Measurements from ENCODE around the gene ZNF74.
A peak's percentile ranks its signal among the peaks of the same experiment; 100 is the strongest.

Gene ZNF74

DNA sequence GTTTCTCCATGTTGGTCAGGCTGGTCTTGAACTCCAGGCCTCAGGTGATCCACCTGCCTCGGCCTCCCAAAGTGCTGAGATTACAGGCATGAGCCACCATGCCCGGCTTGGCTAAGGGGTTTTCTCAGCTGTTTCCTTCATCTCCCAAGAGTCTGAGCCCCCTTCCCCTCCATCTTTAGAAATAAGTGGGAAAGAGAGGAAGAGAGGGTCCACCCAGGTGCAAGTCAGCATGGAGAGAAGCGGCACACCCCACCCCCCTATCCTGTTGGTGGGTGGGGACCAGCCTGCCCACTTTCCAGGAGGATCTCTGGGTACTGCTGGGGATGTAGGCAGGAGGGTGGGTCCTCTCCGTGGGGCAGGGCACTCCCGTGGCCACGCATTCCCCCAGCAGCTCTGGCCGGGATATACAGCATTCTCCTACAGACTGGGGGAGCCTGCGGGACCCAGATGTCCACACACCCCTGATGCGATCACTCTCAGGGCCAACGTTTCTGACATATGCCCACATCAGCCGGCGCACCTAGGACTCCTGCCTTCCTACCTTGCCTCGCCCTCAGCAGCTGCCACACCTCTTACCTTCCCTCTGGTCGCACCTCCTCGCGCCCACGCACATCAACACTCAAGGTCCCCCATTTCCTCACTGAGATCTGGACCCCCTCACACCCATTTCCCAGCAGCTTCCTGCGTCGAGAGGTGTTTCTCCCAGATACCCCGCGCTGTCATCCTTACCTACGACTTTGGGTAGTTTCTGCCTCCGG, 34.7 kb downstream of the ZNF74 start:
- peak overlapping the region; percentile 76 for H2AFZ ChIP-seq (ENCODE audit: low read depth, low read length)
- H3K79me2 ChIP-seq (ENCODE audit: insufficient read depth, low read length) = no peaks in the 10 kb centered on the region
- H3K4me1 ChIP-seq (ENCODE audit: insufficient read depth, low read length) = peaks cover 12% of the 10 kb centered on the region
- no peak; the same call in 2 of the 3 replicates for ATAC-seq (ENCODE audit: insufficient read depth, low read depth)
- H3K27me3 ChIP-seq (ENCODE audit: insufficient read depth, low read length, poor library complexity) = no peaks in the 10 kb centered on the region
- no peak for TF ChIP-seq CTCF (IDR thresholded peaks at IDR 0.05; ENCODE audit: borderline replicate concordance, extremely low read depth, low read length, poor library complexity, severe bottlenecking)
- no peak for TF ChIP-seq EZH2 (IDR thresholded peaks at IDR 0.05; ENCODE audit: borderline replicate concordance, low read depth, low read length, severe bottlenecking)
- H3K9ac ChIP-seq (ENCODE audit: low read depth, low read length) = peak overlapping the region; percentile 32; the same call in 1 of the 2 replicates
- peaks cover 3% of the 10 kb centered on the region; the same call in 1 of the 2 replicates for H4K20me1 ChIP-seq (ENCODE audit: insufficient read depth, low read length)
- H3K4me2 ChIP-seq (ENCODE audit: insufficient read depth, low read length) = peak overlapping the region; percentile 79
- H3K36me3 ChIP-seq (ENCODE audit: insufficient read depth, low read length) = no peaks in the 10 kb centered on the region
- H3K27ac ChIP-seq (ENCODE audit: low read length) = no peak overlapping the region
- peak overlapping the region in 1 of 2 experiments; percentile 53; a peak in 2 of 4 replicates for H3K4me3 ChIP-seq (ENCODE audit: low read depth in 1 of 2, low read length in 2 of 2)
- H3K9me3 ChIP-seq (ENCODE audit: insufficient read depth, low read length, severe bottlenecking) = no peaks in the 10 kb centered on the region
- DNase-seq = no peak

DNA sequence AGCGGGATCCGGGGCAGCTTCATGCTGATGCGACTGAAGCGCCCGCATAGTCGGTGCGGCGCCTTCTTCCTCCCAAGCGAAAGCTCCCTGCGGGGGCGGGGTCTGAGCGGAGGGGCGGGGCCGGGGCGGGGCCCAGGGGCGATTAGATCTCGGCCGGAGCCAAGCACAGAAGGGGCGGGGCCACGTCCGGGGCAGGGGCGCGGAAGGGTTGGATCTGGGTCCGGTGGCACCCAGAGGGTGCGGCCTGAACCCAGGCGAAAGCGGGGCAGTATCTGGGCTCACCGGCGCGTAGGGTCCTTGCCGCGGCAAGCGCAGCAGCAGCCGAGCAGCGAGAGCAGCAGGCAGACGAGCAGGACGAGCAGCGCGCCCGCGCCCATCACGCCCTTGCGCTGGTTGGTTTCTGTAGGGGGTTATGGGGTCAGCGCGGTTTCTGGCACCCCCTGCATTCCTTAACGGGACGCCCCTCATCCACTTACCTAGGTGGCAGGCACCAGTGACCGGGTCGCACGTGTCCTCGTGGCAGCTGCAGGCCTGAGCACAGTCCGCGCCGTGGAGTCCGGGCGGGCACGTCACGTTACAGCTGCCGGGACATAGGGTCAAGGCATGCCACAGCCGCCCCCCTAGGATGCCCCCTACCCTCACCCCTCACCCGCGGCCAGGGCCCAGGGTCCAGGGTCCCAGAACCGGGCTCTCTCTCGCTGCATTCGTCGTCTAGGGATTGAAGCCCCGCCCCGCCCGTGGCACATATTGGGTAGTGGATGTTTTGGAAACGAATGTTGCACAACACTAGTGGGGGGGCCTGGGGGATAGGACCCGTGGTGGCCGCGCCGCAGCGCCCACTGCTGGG, 35.5 kb downstream of the ZNF74 start:
- Histone ChIP-seq H3K36me3 (ENCODE audit: insufficient read depth, low read length) (no peaks in the 10 kb centered on the region), H3K4me2 (ENCODE audit: insufficient read depth, low read length) (peak overlapping the region; percentile 79), H3K4me3 (ENCODE audit: low read depth in 1 of 2, low read length in 2 of 2) (peak overlapping the region in 1 of 2 experiments; percentile 53; a peak in 3 of 4 replicates), H3K4me1 (ENCODE audit: insufficient read depth, low read length) (peaks cover 12% of the 10 kb centered on the region), H3K9me3 (ENCODE audit: insufficient read depth, low read length, severe bottlenecking) (no peaks in the 10 kb centered on the region), H3K27me3 (ENCODE audit: insufficient read depth, low read length, poor library complexity) (no peaks in the 10 kb centered on the region), H4K20me1 (ENCODE audit: insufficient read depth, low read length) (peaks cover 3% of the 10 kb centered on the region; the same call in 1 of the 2 replicates), H2AFZ (ENCODE audit: low read depth, low read length) (peak overlapping the region; percentile 76), H3K27ac (ENCODE audit: low read length) (no peak overlapping the region), H3K9ac (ENCODE audit: low read depth, low read length) (peak overlapping the region; percentile 32; the same call in 1 of the 2 replicates), H3K79me2 (ENCODE audit: insufficient read depth, low read length) (no peaks in the 10 kb centered on the region)
- DNase-seq = peak; percentile 79
- TF ChIP-seq CTCF (IDR thresholded peaks at IDR 0.05; ENCODE audit: borderline replicate concordance, extremely low read depth, low read length, poor library complexity, severe bottlenecking) (no peak), EZH2 (IDR thresholded peaks at IDR 0.05; ENCODE audit: borderline replicate concordance, low read depth, low read length, severe bottlenecking) (no peak)
- ATAC-seq (ENCODE audit: insufficient read depth, low read depth) = peak; percentile 89

DNA sequence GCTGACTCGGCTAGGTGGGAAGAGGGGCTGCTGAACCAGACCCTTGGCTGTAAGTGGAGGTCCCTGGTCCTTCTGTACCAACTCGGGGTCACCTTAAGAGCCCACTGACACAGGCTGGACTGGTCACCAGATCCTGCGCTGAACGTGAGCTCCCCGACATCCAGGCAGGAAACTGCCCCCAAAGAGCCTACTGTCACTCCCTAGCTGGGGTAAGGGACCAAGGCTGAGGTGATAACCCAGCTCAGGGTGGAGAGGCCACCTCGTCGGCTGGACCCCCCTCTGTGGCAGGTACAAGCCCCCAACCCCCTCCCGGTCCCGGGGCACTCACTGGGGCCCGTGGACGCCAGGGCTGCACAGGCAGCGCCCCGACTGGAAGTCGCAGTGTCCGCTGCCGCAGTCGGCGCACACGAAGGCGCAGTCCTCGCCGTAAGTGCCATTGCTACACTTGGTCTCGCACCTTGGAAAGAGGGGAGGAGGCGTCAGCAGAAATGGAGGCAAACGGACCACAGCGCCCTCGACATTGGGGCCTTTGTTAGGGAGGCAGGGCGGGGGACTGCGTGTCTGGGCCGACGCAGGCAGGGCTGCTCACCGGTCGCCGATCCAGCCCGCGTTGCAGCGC, 36.3 kb downstream of the ZNF74 start:
- H3K4me3 ChIP-seq (ENCODE audit: low read depth in 1 of 2, low read length in 2 of 2) = no peak overlapping the region
- no peak for DNase-seq
- peaks cover 12% of the 10 kb centered on the region for H3K4me1 ChIP-seq (ENCODE audit: insufficient read depth, low read length)
- no peaks in the 10 kb centered on the region for H3K79me2 ChIP-seq (ENCODE audit: insufficient read depth, low read length)
- 0 out of 2 replicates have a peak overlapping the region, but pooled peaks have one; percentile 79 for H3K4me2 ChIP-seq (ENCODE audit: insufficient read depth, low read length)
- H3K9me3 ChIP-seq (ENCODE audit: insufficient read depth, low read length, severe bottlenecking) = no peaks in the 10 kb centered on the region
- peaks cover 3% of the 10 kb centered on the region; the same call in 1 of the 2 replicates for H4K20me1 ChIP-seq (ENCODE audit: insufficient read depth, low read length)
- no peak overlapping the region for H3K9ac ChIP-seq (ENCODE audit: low read depth, low read length)
- no peak for ATAC-seq (ENCODE audit: insufficient read depth, low read depth)
- H3K36me3 ChIP-seq (ENCODE audit: insufficient read depth, low read length) = no peaks in the 10 kb centered on the region
- no peaks in the 10 kb centered on the region for H3K27me3 ChIP-seq (ENCODE audit: insufficient read depth, low read length, poor library complexity)
- no peak overlapping the region for H3K27ac ChIP-seq (ENCODE audit: low read length)
- no peak for TF ChIP-seq EZH2 (IDR thresholded peaks at IDR 0.05; ENCODE audit: borderline replicate concordance, low read depth, low read length, severe bottlenecking)
- TF ChIP-seq CTCF (IDR thresholded peaks at IDR 0.05; ENCODE audit: borderline replicate concordance, extremely low read depth, low read length, poor library complexity, severe bottlenecking) = no peak
- H2AFZ ChIP-seq (ENCODE audit: low read depth, low read length) = no peak overlapping the region

Data from DND-41 (cell line).